ENCODE results near the gene MINDY2.

- TF ChIP-seq CTCF (IDR thresholded peaks at IDR 0.05; ENCODE audit: insufficient read depth, low read length) (no peak), SPI1 (IDR thresholded peaks at IDR 0.05; ENCODE audit: borderline replicate concordance, low read depth) (0 out of 2 replicates have a peak, but pooled peaks have one; percentile 2), REST (IDR thresholded peaks at IDR 0.05; ENCODE audit: insufficient replicate concordance, low read depth) (no peak), POLR2AphosphoS5 (IDR thresholded peaks at IDR 0.05; ENCODE audit: low read depth) (no peak)
These were observed 46.6 kb upstream of the MINDY2 start for GRCh38 chr15:58724466-58724865.
